GM12864 (cell line): ENCODE measurements around the gene NHS.

Source experiments
- DNase-seq: peaks from one replicate; pipeline ENCODE4 v3.0.0-alpha.2; 2011; ENCODE audit warnings: low read depth
- H3K4me3 ChIP-seq: 2 replicates; pipeline ENCODE4 v1.5.1; 2011; ENCODE audit warnings: mild to moderate bottlenecking, low read depth, low read length, control low read depth
- TF ChIP-seq, protein P1 (sequence below): IDR thresholded peaks from 2 replicates; pipeline ENCODE4 v1.5.1; 2011; ENCODE audit warnings: low read depth, mild to moderate bottlenecking, moderate library complexity, low read length, control low read depth, inconsistent platforms; ENCODE audit errors: missing control alignments

The NHS gene

DNA sequence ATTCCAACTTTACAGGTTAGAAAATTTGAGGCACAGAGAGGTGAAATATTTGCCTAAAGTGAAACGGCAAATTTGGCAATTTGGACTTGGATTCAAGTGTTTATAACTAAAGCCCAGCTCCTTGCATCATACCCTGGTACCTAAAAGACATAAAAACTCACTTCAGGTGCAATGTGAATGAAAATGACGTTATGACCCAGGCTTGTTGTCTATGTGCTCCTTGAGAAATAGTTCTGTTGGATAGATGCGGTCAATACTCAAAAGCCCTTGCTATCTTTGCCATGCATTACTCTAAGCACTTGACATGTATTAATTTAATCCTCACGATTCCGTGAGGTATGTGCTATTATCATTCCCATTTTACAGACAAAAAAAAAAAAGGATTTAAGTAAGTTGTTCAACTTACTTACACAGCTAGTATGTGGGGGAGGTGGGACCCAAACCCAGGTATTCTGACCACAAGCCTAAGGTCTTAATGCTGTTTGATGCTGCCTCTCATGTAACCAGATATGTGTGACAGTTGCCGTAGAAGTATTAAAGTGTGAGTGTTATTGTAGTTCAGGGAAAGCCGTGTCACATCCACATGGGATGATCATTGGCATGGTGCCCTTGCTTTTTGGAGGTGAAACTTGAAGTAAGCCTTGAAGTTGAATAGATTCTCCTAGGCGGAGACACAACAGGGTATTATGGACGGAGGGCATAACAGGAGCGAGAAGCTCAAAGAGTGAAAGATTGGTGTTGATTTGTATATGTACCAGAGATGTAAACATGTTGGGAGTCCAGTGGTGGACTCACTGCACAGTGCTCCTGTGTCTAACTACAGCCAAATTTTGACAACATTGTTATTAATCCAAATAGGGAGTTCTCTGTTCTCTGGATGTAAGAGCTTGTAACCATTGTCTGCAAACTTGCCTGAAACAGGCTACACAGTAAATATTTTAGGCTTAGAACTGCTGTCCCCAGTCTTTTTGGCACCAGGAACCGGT lies 365.4 kb downstream of the NHS start:
- TF ChIP-seq, protein P1, sequence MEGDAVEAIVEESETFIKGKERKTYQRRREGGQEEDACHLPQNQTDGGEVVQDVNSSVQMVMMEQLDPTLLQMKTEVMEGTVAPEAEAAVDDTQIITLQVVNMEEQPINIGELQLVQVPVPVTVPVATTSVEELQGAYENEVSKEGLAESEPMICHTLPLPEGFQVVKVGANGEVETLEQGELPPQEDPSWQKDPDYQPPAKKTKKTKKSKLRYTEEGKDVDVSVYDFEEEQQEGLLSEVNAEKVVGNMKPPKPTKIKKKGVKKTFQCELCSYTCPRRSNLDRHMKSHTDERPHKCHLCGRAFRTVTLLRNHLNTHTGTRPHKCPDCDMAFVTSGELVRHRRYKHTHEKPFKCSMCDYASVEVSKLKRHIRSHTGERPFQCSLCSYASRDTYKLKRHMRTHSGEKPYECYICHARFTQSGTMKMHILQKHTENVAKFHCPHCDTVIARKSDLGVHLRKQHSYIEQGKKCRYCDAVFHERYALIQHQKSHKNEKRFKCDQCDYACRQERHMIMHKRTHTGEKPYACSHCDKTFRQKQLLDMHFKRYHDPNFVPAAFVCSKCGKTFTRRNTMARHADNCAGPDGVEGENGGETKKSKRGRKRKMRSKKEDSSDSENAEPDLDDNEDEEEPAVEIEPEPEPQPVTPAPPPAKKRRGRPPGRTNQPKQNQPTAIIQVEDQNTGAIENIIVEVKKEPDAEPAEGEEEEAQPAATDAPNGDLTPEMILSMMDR = no peak
- H3K4me3 ChIP-seq = no peak overlapping the region
- DNase-seq = no peak

DNA sequence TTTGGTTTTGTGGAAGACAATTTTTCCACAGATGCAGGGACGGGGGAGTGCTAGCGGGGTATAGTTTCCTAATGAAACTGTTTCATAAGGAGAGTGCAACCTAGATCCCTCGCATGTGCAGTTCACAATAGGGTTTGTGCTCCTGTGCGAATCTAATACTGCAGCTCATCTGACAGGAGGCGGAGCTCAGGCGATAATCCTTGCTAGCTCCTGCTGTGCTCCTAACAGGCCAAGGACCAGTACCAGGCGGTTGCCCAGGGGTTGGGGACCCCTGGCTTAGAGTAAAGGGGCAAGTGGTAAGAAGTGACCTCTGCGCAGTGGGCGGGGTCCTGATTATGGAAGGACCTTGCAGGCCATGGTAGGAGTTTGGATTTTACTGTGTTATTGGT lies 366.1 kb downstream of the NHS start:
- TF ChIP-seq, protein P1 = no peak
- DNase-seq = no peak
- no peak overlapping the region for H3K4me3 ChIP-seq

DNA sequence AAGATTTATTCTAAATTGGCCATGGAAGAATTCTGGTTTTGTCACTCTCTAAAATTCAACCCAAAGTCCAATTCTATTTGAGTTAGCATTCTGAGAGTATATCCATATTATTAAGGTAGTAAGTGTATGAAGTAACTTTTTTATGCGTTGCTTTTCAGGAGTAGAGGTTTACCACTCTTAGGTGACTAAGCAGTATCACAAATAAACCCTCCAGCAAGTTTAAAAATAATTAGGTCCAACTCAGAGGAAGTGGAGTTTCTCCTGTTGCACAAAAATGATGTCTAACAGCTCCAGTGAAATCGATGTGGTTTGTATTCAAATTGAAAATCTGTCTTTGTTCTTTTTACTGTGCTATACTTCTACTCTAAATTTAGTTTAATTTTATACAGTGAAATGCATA lies 368.9 kb downstream of the NHS start:
- no peak overlapping the region for H3K4me3 ChIP-seq
- TF ChIP-seq, protein P1 = no peak
- no peak for DNase-seq

DNA sequence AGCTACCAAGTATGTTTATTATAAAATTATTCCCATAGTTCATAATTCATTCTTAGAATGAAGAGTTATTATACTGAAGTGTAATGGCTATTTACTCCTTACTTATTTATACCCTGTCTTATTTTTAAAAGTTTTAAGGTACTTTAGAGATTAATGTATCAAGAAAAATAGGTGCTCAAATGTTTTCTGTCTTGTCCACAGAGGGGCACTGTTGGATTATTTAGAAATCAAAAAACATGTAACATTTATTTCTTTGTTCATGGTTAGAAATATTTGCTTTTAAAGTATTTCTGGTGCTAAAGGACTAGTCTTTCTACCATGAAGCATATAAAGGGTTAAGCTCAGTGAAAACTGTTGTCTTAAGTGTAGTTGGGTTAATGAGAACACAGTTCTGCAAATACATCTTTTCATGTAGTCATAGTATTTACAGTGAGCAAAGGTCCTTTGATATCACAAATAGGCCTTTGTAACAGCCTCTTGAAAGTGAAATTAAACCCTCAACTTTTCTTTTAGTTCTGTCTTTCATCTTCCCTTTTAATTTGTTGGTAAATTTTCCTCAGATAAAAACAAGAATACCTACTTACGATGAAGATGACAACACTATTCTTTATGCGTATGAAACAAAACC lies 370.0 kb downstream of the NHS start:
- TF ChIP-seq, protein P1 = no peak
- DNase-seq = no peak
- H3K4me3 ChIP-seq = no peak overlapping the region

DNA sequence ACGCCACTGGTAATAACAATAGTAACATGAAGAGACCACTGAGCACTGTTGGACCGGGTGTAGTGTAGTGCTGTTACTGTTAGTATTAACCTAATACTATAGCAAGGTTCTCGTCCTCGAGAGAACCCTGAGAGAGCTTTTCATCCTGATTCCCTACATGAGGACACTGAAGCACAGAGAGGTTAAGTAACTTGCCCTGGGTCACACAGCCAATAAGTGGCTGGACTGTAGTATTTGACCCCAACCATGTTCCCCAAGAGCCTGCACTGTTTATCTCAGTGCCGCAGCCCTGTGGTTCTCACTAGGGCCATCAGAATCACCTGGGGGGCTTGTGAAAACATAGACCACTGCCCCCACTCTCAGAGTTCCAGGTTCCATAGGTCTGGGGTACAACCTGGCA lies 372.7 kb downstream of the NHS start:
- DNase-seq = no peak
- TF ChIP-seq, protein P1 = no peak
- H3K4me3 ChIP-seq = no peak overlapping the region

DNA sequence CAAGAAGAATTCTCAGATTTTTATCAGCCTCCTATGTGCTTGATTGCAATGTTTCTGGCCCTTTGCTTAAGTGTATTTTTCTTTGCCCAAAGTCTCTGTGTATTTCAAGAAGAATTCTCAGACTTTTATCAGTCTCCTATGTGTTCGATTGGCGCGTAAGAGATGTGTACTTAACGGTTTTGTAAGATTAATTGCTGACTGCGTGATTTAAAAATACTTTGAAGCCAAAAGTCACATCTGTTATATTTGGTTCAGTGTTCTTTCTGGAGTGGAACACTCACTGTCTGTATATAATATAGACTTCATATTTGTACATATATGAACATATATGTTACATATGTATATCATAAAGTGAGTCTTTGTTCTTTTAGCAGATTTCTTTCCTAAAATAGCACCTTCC lies 373.7 kb downstream of the NHS start:
- DNase-seq = no peak
- no peak overlapping the region for H3K4me3 ChIP-seq
- TF ChIP-seq, protein P1 = no peak
